ENCODE results near the gene SOX6.

DNA sequence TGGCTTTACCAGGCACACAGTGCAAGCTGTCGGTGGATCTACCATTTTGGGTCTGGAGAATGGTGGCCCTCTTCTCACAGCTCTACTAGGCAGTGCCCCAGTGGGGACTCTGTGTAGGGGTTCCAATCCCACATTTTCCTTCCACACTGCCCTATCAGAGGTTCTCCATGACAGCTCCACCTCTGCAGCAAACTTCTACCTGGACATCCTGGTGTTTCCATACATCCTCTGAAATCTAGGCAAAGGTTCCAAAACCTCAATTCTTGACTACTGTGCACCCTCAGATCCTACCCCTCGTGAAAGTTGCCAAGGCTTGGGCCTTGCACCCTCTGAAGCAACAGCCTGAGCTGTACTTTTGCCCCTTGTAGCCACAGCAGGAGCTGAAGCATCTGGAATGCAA, 108.1 kb downstream of the SOX6 start:
- TF ChIP-seq, protein P1, sequence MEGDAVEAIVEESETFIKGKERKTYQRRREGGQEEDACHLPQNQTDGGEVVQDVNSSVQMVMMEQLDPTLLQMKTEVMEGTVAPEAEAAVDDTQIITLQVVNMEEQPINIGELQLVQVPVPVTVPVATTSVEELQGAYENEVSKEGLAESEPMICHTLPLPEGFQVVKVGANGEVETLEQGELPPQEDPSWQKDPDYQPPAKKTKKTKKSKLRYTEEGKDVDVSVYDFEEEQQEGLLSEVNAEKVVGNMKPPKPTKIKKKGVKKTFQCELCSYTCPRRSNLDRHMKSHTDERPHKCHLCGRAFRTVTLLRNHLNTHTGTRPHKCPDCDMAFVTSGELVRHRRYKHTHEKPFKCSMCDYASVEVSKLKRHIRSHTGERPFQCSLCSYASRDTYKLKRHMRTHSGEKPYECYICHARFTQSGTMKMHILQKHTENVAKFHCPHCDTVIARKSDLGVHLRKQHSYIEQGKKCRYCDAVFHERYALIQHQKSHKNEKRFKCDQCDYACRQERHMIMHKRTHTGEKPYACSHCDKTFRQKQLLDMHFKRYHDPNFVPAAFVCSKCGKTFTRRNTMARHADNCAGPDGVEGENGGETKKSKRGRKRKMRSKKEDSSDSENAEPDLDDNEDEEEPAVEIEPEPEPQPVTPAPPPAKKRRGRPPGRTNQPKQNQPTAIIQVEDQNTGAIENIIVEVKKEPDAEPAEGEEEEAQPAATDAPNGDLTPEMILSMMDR (IDR thresholded peaks at IDR 0.05): no peak
- TF ChIP-seq POLR2A (IDR thresholded peaks at IDR 0.05): no peak

Data from uterus (tissue), 2 donors.